ENCODE data around the gene SEC16A. TPM values are rescaled to one million over a fixed set of nuclear protein-coding genes. Genes with fewer than 3 reads are reported as not detected.

Gene SEC16A
- 23.4 TPM for total RNA-seq
- long read RNA-seq, full-length matches to known transcripts, result 1 of 29 reads
- long read RNA-seq, partial matches to known transcripts, result 13 of 29 reads
- long read RNA-seq, other reads (novel, unspliced or antisense), result 15 of 29 reads

GRCh38 chr9:136482793-136483588 lies at the start of gene SEC16A:
TSS of gene SEC16A (minus strand) at chr9:136483040. CDS start at chr9:136477615, 5,425 bp downstream.
- Histone ChIP-seq H3K9me3 (replicated peaks) (no peaks in the 10 kb centered on the region), H3K27ac (replicated peaks) (peak within 1 kb of the TSS; percentile 100), H3K27me3 (ENCODE audit: low read depth) (no peaks in the 10 kb centered on the region), H3K36me3 (peaks cover 2% of the 10 kb centered on the region), H3K4me3 (peak within 1 kb of the TSS; percentile 99), H3K4me1 (peaks cover 58% of the 10 kb centered on the region)
- peak; percentile 99 for DNase-seq
- no peak for TF ChIP-seq CTCF (IDR thresholded peaks at IDR 0.05; ENCODE audit: borderline replicate concordance)
- intact Hi-C loops (cut with micrococcal nuclease), result no loop called here

GRCh38 chr9:136531904-136532798 lies 49.3 kb upstream of the SEC16A start:
- Histone ChIP-seq H3K4me3 (peak overlapping the region; percentile 45), H3K4me1 (peaks cover 93% of the 10 kb centered on the region), H3K27ac (replicated peaks) (peak overlapping the region; percentile 79), H3K27me3 (ENCODE audit: low read depth) (no peaks in the 10 kb centered on the region), H3K9me3 (replicated peaks) (no peaks in the 10 kb centered on the region), H3K36me3 (peaks cover 5% of the 10 kb centered on the region)
- intact Hi-C loops (cut with micrococcal nuclease), result no loop called here
- TF ChIP-seq CTCF (IDR thresholded peaks at IDR 0.05; ENCODE audit: borderline replicate concordance), result no peak
- no peak for DNase-seq

- intact Hi-C loops (cut with micrococcal nuclease), result no loop called here
- no peak for DNase-seq
- H3K36me3 ChIP-seq, result no peaks in the 10 kb centered on the region
- TF ChIP-seq CTCF (IDR thresholded peaks at IDR 0.05; ENCODE audit: borderline replicate concordance), result no peak
- H3K9me3 ChIP-seq (replicated peaks), result no peaks in the 10 kb centered on the region
- peak overlapping the region; percentile 79 for H3K27ac ChIP-seq (replicated peaks)
- no peaks in the 10 kb centered on the region for H3K27me3 ChIP-seq (ENCODE audit: low read depth)
- H3K4me3 ChIP-seq, result peak overlapping the region; percentile 45
- H3K4me1 ChIP-seq, result peaks cover 93% of the 10 kb centered on the region
These were observed 48.5 kb upstream of the SEC16A start for GRCh38 chr9:136531186-136531903.

GRCh38 chr9:136530461-136531089 lies 47.7 kb upstream of the SEC16A start:
- Histone ChIP-seq H3K4me3 (peak overlapping the region; percentile 5), H3K27ac (replicated peaks) (peak overlapping the region; percentile 79), H3K36me3 (no peaks in the 10 kb centered on the region), H3K27me3 (ENCODE audit: low read depth) (no peaks in the 10 kb centered on the region), H3K4me1 (peaks cover 95% of the 10 kb centered on the region), H3K9me3 (replicated peaks) (no peaks in the 10 kb centered on the region)
- DNase-seq, result no peak
- no peak for TF ChIP-seq CTCF (IDR thresholded peaks at IDR 0.05; ENCODE audit: borderline replicate concordance)
- intact Hi-C loops (cut with micrococcal nuclease), result no loop called here

Measured in left ventricle myocardium inferior (tissue), 1 donor.